ENCODE measurements around the gene FXYD6.
"Not testable (repeated sequence)": the region's sequence is repeated elsewhere in the genome, so short reads cannot be mapped to it uniquely, and the experiment has no call there.

DNA sequence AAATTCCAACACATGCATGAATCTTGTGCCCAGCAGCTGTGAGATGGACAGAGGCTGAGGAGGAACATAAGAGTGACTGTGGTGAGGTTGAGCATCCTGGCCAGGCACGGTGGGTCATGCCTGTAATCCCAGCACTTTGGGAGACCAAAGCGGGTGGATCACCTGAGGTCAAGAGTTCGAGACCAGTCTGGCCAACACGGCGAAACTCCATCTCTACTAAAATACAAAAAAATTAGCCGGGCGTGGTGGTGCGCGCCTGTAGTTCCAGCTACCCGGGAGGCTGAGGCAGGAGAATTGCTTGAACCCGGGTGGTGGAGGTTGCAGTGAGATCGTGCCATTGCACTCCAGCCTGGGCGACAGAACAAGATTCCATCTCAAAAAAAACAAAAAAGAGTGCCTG, 10.9 kb downstream of the FXYD6 start:
- TF ChIP-seq POLR2A, CTCF (IDR thresholded peaks at IDR 0.05): not testable (repeated sequence)
